ENCODE measurements around the gene PTPRG.

PTPRG gene

GRCh38 chr3:62057339-62058047, 496.1 kb downstream of the PTPRG start:
- no peak for DNase-seq (ENCODE audit: low read depth)

GRCh38 chr3:62065985-62066693, 504.8 kb downstream of the PTPRG start:
- peak; percentile 24 for DNase-seq (ENCODE audit: low read depth)

GRCh38 chr3:62068337-62068736, 507.0 kb downstream of the PTPRG start:
- DNase-seq (ENCODE audit: low read depth): no peak

- DNase-seq (ENCODE audit: low read depth): no peak
These were observed 509.5 kb downstream of the PTPRG start for GRCh38 chr3:62070891-62071290.

- no peak for DNase-seq (ENCODE audit: low read depth)
These were observed 511.7 kb downstream of the PTPRG start for GRCh38 chr3:62073038-62073437.

- DNase-seq (ENCODE audit: low read depth): peak; percentile 22
These were observed 523.2 kb downstream of the PTPRG start for GRCh38 chr3:62084558-62084957.

- no peak for DNase-seq (ENCODE audit: low read depth)
These were observed 527.2 kb downstream of the PTPRG start for GRCh38 chr3:62088472-62089104.

GRCh38 chr3:62090066-62090465, 528.7 kb downstream of the PTPRG start:
- DNase-seq (ENCODE audit: low read depth): no peak

- DNase-seq (ENCODE audit: low read depth): no peak
These were observed 529.1 kb downstream of the PTPRG start for GRCh38 chr3:62090519-62090918.

- DNase-seq (ENCODE audit: low read depth): no peak
These were observed 531.7 kb downstream of the PTPRG start for GRCh38 chr3:62093025-62093424.

GRCh38 chr3:62094461-62094860, 533.1 kb downstream of the PTPRG start:
- DNase-seq (ENCODE audit: low read depth): no peak

- DNase-seq (ENCODE audit: low read depth): no peak
These were observed 533.7 kb downstream of the PTPRG start for GRCh38 chr3:62095080-62095479.

GRCh38 chr3:62095756-62096155, 534.4 kb downstream of the PTPRG start:
- DNase-seq (ENCODE audit: low read depth): peak; percentile 6

GRCh38 chr3:62096521-62096920, 535.1 kb downstream of the PTPRG start:
- DNase-seq (ENCODE audit: low read depth): no peak

- no peak for DNase-seq (ENCODE audit: low read depth)
These were observed 535.8 kb downstream of the PTPRG start for GRCh38 chr3:62097121-62097520.

- DNase-seq (ENCODE audit: low read depth): no peak
These were observed 537.4 kb downstream of the PTPRG start for GRCh38 chr3:62098646-62099365.

- no peak for DNase-seq (ENCODE audit: low read depth)
These were observed 539.1 kb downstream of the PTPRG start for GRCh38 chr3:62100282-62100989.

- DNase-seq (ENCODE audit: low read depth): no peak
These were observed 540.1 kb downstream of the PTPRG start for GRCh38 chr3:62101488-62101887.

- DNase-seq (ENCODE audit: low read depth): no peak
These were observed 542.2 kb downstream of the PTPRG start for GRCh38 chr3:62103531-62103930.

GRCh38 chr3:62109534-62109933, 548.2 kb downstream of the PTPRG start:
- DNase-seq (ENCODE audit: low read depth): peak; percentile 99

- no peak for DNase-seq (ENCODE audit: low read depth)
These were observed 549.3 kb downstream of the PTPRG start for GRCh38 chr3:62110443-62111225.

Data from iris pigment epithelial cell (primary cell).